Uterus (tissue), 2 donors: ENCODE data around the gene ACE.

Experiments
- CTCF ChIP-seq, 4 experiments: fragments of 200-600 bp in 2 of 4; fragments of 450-650 bp in 2 of 4; sonication (generic) in 2 of 4; IDR thresholded peaks; one replicate each; pipeline ENCODE4 v1.5.1; 2016 to 2019; ENCODE audit warnings: antibody characterized with exemption in 4 of 4, mild to moderate bottlenecking in 2 of 4, moderate library complexity in 1 of 4
- POLR2A ChIP-seq, 2 donors: fragments of 450-650 bp; IDR thresholded peaks; one replicate each; pipeline ENCODE4 v1.6.1; 2016; ENCODE audit warnings: antibody characterized with exemption in 2 of 2, mild to moderate bottlenecking in 1 of 2, moderate library complexity in 1 of 2

DNA sequence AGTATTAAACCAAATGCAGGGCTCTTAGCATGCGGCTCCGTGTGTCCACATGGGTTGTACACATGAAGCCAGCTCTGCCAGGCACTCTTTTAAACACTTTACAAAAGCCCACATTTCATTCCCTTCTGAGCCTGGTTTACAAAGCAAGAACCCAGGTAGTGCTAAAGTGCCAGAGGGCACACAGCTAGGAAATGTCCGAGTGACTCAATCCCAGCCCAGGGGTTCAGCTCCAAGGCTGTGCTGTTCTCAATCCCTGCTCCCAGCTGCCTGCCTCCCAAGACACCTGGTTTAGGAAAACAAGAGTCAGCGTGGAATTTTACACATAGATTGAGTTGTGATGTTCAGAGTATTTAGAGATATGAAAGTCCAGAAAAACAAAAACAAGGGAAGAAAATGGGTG, 60.1 kb downstream of the ACE start:
- TF ChIP-seq CTCF (IDR thresholded peaks at IDR 0.05) (no peak), POLR2A (IDR thresholded peaks at IDR 0.05) (no peak)
